ENCODE results near the gene ADD1. TPM values are rescaled to one million over a fixed set of nuclear protein-coding genes. Genes with fewer than 3 reads are reported as not detected.

ADD1 gene
- total RNA-seq, 1 experiment from 2014 or later: 125 TPM

GRCh38 chr4:2795893-2796848 is 47.5 kb upstream of the ADD1 start:
- no peaks in the 10 kb centered on the region for H3K9me3 Mint-ChIP-seq (ENCODE audit: low read depth, unreplicated experiment)
- CTCF ChIA-PET: interaction anchor here (0.6 to 1.0 kb wide), 3 partner anchors 8 to 24 kb away, joined by 3 to 4 read pairs (median 3); no protein-coding TSS in a partner anchor
- H3K27ac Mint-ChIP-seq (ENCODE audit: unreplicated experiment): no peak overlapping the region
- no peak for TF ChIP-seq CTCF (IDR thresholded peaks at IDR 0.05; ENCODE audit: unreplicated experiment)
- intact Hi-C loops (cut with micrococcal nuclease; ENCODE audit: unreplicated experiment): no loop called here
- H3K4me1 Mint-ChIP-seq (ENCODE audit: low read depth, unreplicated experiment): peaks cover 8% of the 10 kb centered on the region
- peak; percentile 66 for DNase-seq
- H3K4me3 Mint-ChIP-seq (ENCODE audit: low read depth, unreplicated experiment): no peak overlapping the region
- peaks cover 18% of the 10 kb centered on the region for H3K36me3 Mint-ChIP-seq (ENCODE audit: insufficient read depth, unreplicated experiment)
- BruUV-seq (replicated peaks): no TSS peak
- H3K27me3 Mint-ChIP-seq (ENCODE audit: unreplicated experiment): no peaks in the 10 kb centered on the region

- Mint-ChIP-seq H3K4me3 (ENCODE audit: low read depth, unreplicated experiment) (no peak overlapping the region), H3K27ac (ENCODE audit: unreplicated experiment) (no peak overlapping the region), H3K9me3 (ENCODE audit: low read depth, unreplicated experiment) (no peaks in the 10 kb centered on the region), H3K36me3 (ENCODE audit: insufficient read depth, unreplicated experiment) (peaks cover 22% of the 10 kb centered on the region), H3K27me3 (ENCODE audit: unreplicated experiment) (no peaks in the 10 kb centered on the region), H3K4me1 (ENCODE audit: low read depth, unreplicated experiment) (peaks cover 10% of the 10 kb centered on the region)
- no TSS peak for BruUV-seq (replicated peaks)
- intact Hi-C loops (cut with micrococcal nuclease; ENCODE audit: unreplicated experiment): no loop called here
- no peak for TF ChIP-seq CTCF (IDR thresholded peaks at IDR 0.05; ENCODE audit: unreplicated experiment)
- no peak for DNase-seq
- CTCF ChIA-PET: interaction anchor here (0.7 to 1.0 kb wide), 2 partner anchors 9 to 14 kb away, joined by 3 read pairs; no protein-coding TSS in a partner anchor
Observed at GRCh38 chr4:2796849-2797544, 46.6 kb upstream of the ADD1 start.

- intact Hi-C loops (cut with micrococcal nuclease; ENCODE audit: unreplicated experiment): no loop called here
- CTCF ChIA-PET: no interaction called here
- Mint-ChIP-seq H3K4me1 (ENCODE audit: low read depth, unreplicated experiment) (peaks cover 15% of the 10 kb centered on the region), H3K9me3 (ENCODE audit: low read depth, unreplicated experiment) (no peaks in the 10 kb centered on the region), H3K27ac (ENCODE audit: unreplicated experiment) (no peak overlapping the region), H3K27me3 (ENCODE audit: unreplicated experiment) (no peaks in the 10 kb centered on the region), H3K4me3 (ENCODE audit: low read depth, unreplicated experiment) (no peak overlapping the region), H3K36me3 (ENCODE audit: insufficient read depth, unreplicated experiment) (peaks cover 22% of the 10 kb centered on the region)
- DNase-seq: no peak
- TF ChIP-seq CTCF (IDR thresholded peaks at IDR 0.05; ENCODE audit: unreplicated experiment): no peak
- BruUV-seq (replicated peaks): no TSS peak
Observed at GRCh38 chr4:2797545-2798305, 45.9 kb upstream of the ADD1 start.

All from Calu3 (cell line).